ENCODE results near the gene HPCAL4. TPM values are rescaled to one million over a fixed set of nuclear protein-coding genes. Genes with fewer than 3 reads are reported as not detected.
A peak's percentile ranks its signal among the peaks of the same experiment; 100 is the strongest.

Gene HPCAL4
- total and polyA plus RNA-seq, 7 experiments from 2014 or later, result 2.9 to 49.0 (median 12.0) TPM

GRCh38 chr1:39679821-39680220 lies 11.4 kb downstream of the HPCAL4 start:
- intact Hi-C loops (cut with micrococcal nuclease), result loop anchor here in 1 of 2 donors (2.0 to 5.0 kb wide), 2 partner anchors 41 to 1678 kb away; no protein-coding TSS in a partner anchor
- Mint-ChIP-seq H3K27ac (peak overlapping the region in 4 of 9 donors; percentile 24 to 62 (median 50)), H3K36me3 (peaks cover 0 to 17% (median 3%) of the 10 kb centered on the region in 5 donors), H3K9me3 (peaks cover 0 to 2% (median 0%) of the 10 kb centered on the region in 11 donors), H3K4me3 (peak overlapping the region in 1 of 10 donors; percentile 61), H3K4me1 (peaks cover 10 to 41% (median 31%) of the 10 kb centered on the region in 7 donors), H3K27me3 (peaks cover 0 to 32% (median 13%) of the 10 kb centered on the region in 5 donors)
- H3K27ac ChIP-seq (ENCODE audit: low read depth, low read length), result no peak overlapping the region
- H3K27me3 ChIP-seq (ENCODE audit: control insufficient read depth in 2 of 2, insufficient read depth in 2 of 2, low read length in 2 of 2), result no peaks in the 10 kb centered on the region
- ATAC-seq (no peak), DNase-seq (no peak)
- peaks cover 0 to 33% of the 10 kb centered on the region in 2 donors for H3K4me1 ChIP-seq (ENCODE audit: control insufficient read depth in 2 of 2, insufficient read depth in 2 of 2, low read length in 2 of 2)
- H3K4me3 ChIP-seq (ENCODE audit: low read length), result no peak overlapping the region
- H3K36me3 ChIP-seq (ENCODE audit: control insufficient read depth in 2 of 3, insufficient read depth in 3 of 3, low read length in 3 of 3), result peaks cover 0 to 5% (median 0%) of the 10 kb centered on the region in 3 experiments
- ChIA-PET POLR2A (interaction anchor here (8.2 kb wide), 1 partner anchor 12 kb away, joined by 76 read pairs; the partner anchor contains the start of gene HPCAL4), CTCF (interaction anchor here (1.0 to 2.9 kb wide), 6 partner anchors 9 to 22 kb away, joined by 3 to 12 read pairs (median 4); no protein-coding TSS in a partner anchor)
- H3K9me3 ChIP-seq (ENCODE audit: control insufficient read depth in 2 of 3, low read length in 3 of 3), result no peaks in the 10 kb centered on the region

DNA sequence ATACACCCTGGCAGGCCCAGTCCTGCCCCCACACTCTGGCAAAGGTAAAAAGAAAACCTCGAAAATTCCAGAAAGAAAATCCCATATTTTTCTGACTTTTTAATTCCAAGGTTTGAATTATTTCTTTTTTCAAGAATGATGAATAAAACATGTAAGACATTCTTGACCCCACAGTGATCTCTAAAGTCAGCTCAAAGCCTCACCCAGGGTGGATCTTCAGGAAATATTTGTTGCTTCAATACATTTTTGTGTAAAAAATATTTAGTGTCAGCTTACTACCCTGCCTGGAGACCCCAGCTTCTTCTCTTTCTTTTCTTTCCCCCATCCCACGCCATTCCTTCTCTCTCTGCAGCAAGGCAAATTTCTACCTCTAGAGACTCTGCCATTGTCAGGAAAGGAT lies 12.3 kb downstream of the HPCAL4 start:
- ChIA-PET CTCF (interaction anchor here (1.2 to 2.9 kb wide), 3 partner anchors 13 to 21 kb away, joined by 3 to 12 read pairs (median 4); no protein-coding TSS in a partner anchor), POLR2A (interaction anchor here (1.0 to 8.2 kb wide), 2 partner anchors 13 to 22 kb away, joined by 3 to 76 read pairs; partner anchors contain the start of gene HPCAL4)
- Mint-ChIP-seq H3K27ac (peak overlapping the region in 4 of 9 donors; percentile 8 to 54 (median 32)), H3K9me3 (no peaks in the 10 kb centered on the region), H3K4me3 (no peak overlapping the region), H3K36me3 (peaks cover 0 to 15% (median 3%) of the 10 kb centered on the region in 5 donors), H3K4me1 (peaks cover 9 to 37% (median 27%) of the 10 kb centered on the region in 7 donors), H3K27me3 (peaks cover 0 to 33% (median 8%) of the 10 kb centered on the region in 5 donors)
- H3K4me1 ChIP-seq (ENCODE audit: control insufficient read depth in 2 of 2, insufficient read depth in 2 of 2, low read length in 2 of 2), result peaks cover 0 to 27% of the 10 kb centered on the region in 2 donors
- no peak for ATAC-seq
- H3K36me3 ChIP-seq (ENCODE audit: control insufficient read depth in 2 of 3, insufficient read depth in 3 of 3, low read length in 3 of 3), result peaks cover 0 to 5% (median 0%) of the 10 kb centered on the region in 3 experiments
- no peaks in the 10 kb centered on the region for H3K9me3 ChIP-seq (ENCODE audit: control insufficient read depth in 2 of 3, low read length in 3 of 3)
- H3K4me3 ChIP-seq (ENCODE audit: low read length), result no peak overlapping the region
- H3K27me3 ChIP-seq (ENCODE audit: control insufficient read depth in 2 of 2, insufficient read depth in 2 of 2, low read length in 2 of 2), result no peaks in the 10 kb centered on the region
- no peak overlapping the region for H3K27ac ChIP-seq (ENCODE audit: low read depth, low read length)
- intact Hi-C loops (cut with micrococcal nuclease), result no loop called here
- no peak for DNase-seq

- H3K27ac Mint-ChIP-seq, result peak overlapping the region in 2 of 9 donors; percentile 30 to 58
- CTCF ChIA-PET, result no interaction called here
Observed at GRCh38 chr1:39677645-39678044, 13.6 kb downstream of the HPCAL4 start.

GRCh38 chr1:39676948-39677548 lies 14.2 kb downstream of the HPCAL4 start:
- CTCF ChIA-PET, result interaction anchor here (0.6 to 1.7 kb wide), 2 partner anchors 9 to 23 kb away, joined by 4 to 5 read pairs; no protein-coding TSS in a partner anchor
- no peak overlapping the region for H3K4me3 ChIP-seq (ENCODE audit: low read length)
- no peak overlapping the region for H3K4me3 Mint-ChIP-seq

More at GRCh38 chr1:39677645-39678044, 13.6 kb downstream of the HPCAL4 start:
- Mint-ChIP-seq H3K4me1 (peaks cover 9 to 30% (median 21%) of the 10 kb centered on the region in 7 donors), H3K9me3 (no peaks in the 10 kb centered on the region), H3K36me3 (peaks cover 0 to 12% (median 0%) of the 10 kb centered on the region in 5 donors), H3K4me3 (no peak overlapping the region), H3K27me3 (peaks cover 0 to 39% (median 4%) of the 10 kb centered on the region in 5 donors)
- POLR2A ChIA-PET, result interaction anchor here (0.7 to 8.2 kb wide), 4 partner anchors 10 to 37 kb away, joined by 3 to 76 read pairs (median 3); partner anchors contain the start of gene HPCAL4
- H3K4me1 ChIP-seq (ENCODE audit: control insufficient read depth in 2 of 2, insufficient read depth in 2 of 2, low read length in 2 of 2), result peaks cover 0 to 26% of the 10 kb centered on the region in 2 donors
- ATAC-seq (no peak), DNase-seq (no peak)
- H3K36me3 ChIP-seq (ENCODE audit: control insufficient read depth in 2 of 3, insufficient read depth in 3 of 3, low read length in 3 of 3), result peaks cover 0 to 5% (median 0%) of the 10 kb centered on the region in 3 experiments
- no peak overlapping the region for H3K4me3 ChIP-seq (ENCODE audit: low read length)
- no peaks in the 10 kb centered on the region for H3K27me3 ChIP-seq (ENCODE audit: control insufficient read depth in 2 of 2, insufficient read depth in 2 of 2, low read length in 2 of 2)
- intact Hi-C loops (cut with micrococcal nuclease), result no loop called here
- no peak overlapping the region for H3K27ac ChIP-seq (ENCODE audit: low read depth, low read length)
- H3K9me3 ChIP-seq (ENCODE audit: control insufficient read depth in 2 of 3, low read length in 3 of 3), result no peaks in the 10 kb centered on the region

DNA sequence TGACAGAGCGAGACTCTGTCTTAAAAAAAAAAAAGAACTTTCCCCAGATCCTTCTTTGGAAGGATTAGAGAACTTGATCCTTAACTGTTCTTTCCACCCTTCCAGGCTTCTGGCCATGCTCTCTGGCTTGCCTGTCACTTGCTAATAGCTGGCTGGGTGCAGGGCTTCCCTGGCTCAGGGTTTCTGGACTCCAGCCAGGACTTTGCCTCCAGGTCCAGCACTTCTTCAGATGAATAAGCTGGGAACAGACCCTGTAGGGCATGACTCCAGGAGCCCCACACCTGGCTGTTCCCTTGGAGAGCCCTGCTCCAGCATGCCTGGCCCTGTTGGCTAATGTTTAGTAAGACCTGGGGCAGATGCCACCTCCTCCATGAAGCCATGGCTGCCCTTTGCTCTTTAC lies 16.0 kb downstream of the HPCAL4 start:
- no peaks in the 10 kb centered on the region for H3K9me3 ChIP-seq (ENCODE audit: control insufficient read depth in 2 of 3, low read length in 3 of 3)
- DNase-seq (no peak), ATAC-seq (no peak)
- Mint-ChIP-seq H3K9me3 (no peaks in the 10 kb centered on the region), H3K4me1 (peaks cover 5 to 16% (median 12%) of the 10 kb centered on the region in 7 donors), H3K27me3 (peaks cover 7 to 42% (median 9%) of the 10 kb centered on the region in 5 donors), H3K4me3 (no peak overlapping the region), H3K36me3 (peaks cover 0 to 9% (median 3%) of the 10 kb centered on the region in 5 donors), H3K27ac (no peak overlapping the region)
- ChIA-PET POLR2A (interaction anchor here (1.1 to 2.1 kb wide), 3 partner anchors 15 to 64 kb away, joined by 3 to 11 read pairs (median 4); partner anchors contain the start of genes HPCAL4 and PPIE), CTCF (interaction anchor here (0.6 to 6.8 kb wide), 4 partner anchors 21 to 66 kb away, joined by 5 to 32 read pairs (median 8); no protein-coding TSS in a partner anchor)
- no peak overlapping the region for H3K27ac ChIP-seq (ENCODE audit: low read depth, low read length)
- H3K36me3 ChIP-seq (ENCODE audit: control insufficient read depth in 2 of 3, insufficient read depth in 3 of 3, low read length in 3 of 3), result peaks cover 0 to 5% (median 0%) of the 10 kb centered on the region in 3 experiments
- peaks cover 0 to 18% of the 10 kb centered on the region in 2 donors for H3K4me1 ChIP-seq (ENCODE audit: control insufficient read depth in 2 of 2, insufficient read depth in 2 of 2, low read length in 2 of 2)
- no peak overlapping the region for H3K4me3 ChIP-seq (ENCODE audit: low read length)
- H3K27me3 ChIP-seq (ENCODE audit: control insufficient read depth in 2 of 2, insufficient read depth in 2 of 2, low read length in 2 of 2), result peaks cover 0 to 6% of the 10 kb centered on the region in 2 donors
- intact Hi-C loops (cut with micrococcal nuclease), result no loop called here

More at GRCh38 chr1:39676948-39677548, 14.2 kb downstream of the HPCAL4 start:
- H3K36me3 Mint-ChIP-seq, result peaks cover 0 to 9% (median 0%) of the 10 kb centered on the region in 5 donors
- peaks cover 8 to 27% (median 20%) of the 10 kb centered on the region in 7 donors for H3K4me1 Mint-ChIP-seq
- H3K27me3 ChIP-seq (ENCODE audit: control insufficient read depth in 2 of 2, insufficient read depth in 2 of 2, low read length in 2 of 2), result no peaks in the 10 kb centered on the region
- H3K27ac Mint-ChIP-seq, result peak overlapping the region in 1 of 9 donors; percentile 30
- peaks cover 0 to 5% (median 0%) of the 10 kb centered on the region in 3 experiments for H3K36me3 ChIP-seq (ENCODE audit: control insufficient read depth in 2 of 3, insufficient read depth in 3 of 3, low read length in 3 of 3)
- H3K9me3 ChIP-seq (ENCODE audit: control insufficient read depth in 2 of 3, low read length in 3 of 3), result no peaks in the 10 kb centered on the region
- H3K4me1 ChIP-seq (ENCODE audit: control insufficient read depth in 2 of 2, insufficient read depth in 2 of 2, low read length in 2 of 2), result peaks cover 0 to 25% of the 10 kb centered on the region in 2 donors
- intact Hi-C loops (cut with micrococcal nuclease), result no loop called here
- POLR2A ChIA-PET, result interaction anchor here (0.7 to 8.2 kb wide), 3 partner anchors 10 to 38 kb away, joined by 3 to 76 read pairs (median 3); partner anchors contain the start of gene HPCAL4
- H3K27ac ChIP-seq (ENCODE audit: low read depth, low read length), result no peak overlapping the region
- ATAC-seq, result no peak
- peaks cover 0 to 40% (median 0%) of the 10 kb centered on the region in 5 donors for H3K27me3 Mint-ChIP-seq
- no peaks in the 10 kb centered on the region for H3K9me3 Mint-ChIP-seq
- no peak for DNase-seq

DNA sequence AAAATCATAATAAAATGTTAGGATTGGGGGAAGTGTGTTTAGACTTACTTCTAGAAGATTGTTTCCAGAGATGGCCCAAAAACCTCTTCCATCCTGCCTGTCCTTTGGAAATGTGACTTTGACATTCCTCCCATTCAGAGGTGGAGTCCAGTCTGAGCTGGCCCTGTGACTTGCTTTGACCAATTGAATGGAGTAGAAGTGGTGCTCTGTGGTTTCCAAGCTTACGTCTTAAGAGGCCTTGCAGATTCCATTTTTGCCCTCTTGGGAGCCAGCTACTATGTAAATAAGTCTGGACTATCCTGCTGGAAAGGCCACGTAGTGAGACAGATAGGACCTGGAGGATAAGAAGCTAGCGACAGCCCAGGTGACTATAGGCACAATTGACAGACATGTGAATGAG lies 18.0 kb downstream of the HPCAL4 start:
- ATAC-seq (no peak), DNase-seq (no peak)
- POLR2A ChIA-PET, result interaction anchor here (0.9 to 3.2 kb wide), 5 partner anchors 8 to 65 kb away, joined by 3 to 16 read pairs (median 5); partner anchors contain the start of genes HPCAL4 and PPIE
- Mint-ChIP-seq H3K4me1 (peaks cover 5 to 12% (median 7%) of the 10 kb centered on the region in 7 donors), H3K4me3 (peak overlapping the region in 3 of 10 donors; percentile 48 to 79 (median 73)), H3K27ac (peak overlapping the region in 1 of 9 donors; percentile 46), H3K9me3 (peaks cover 0 to 2% (median 0%) of the 10 kb centered on the region in 11 donors), H3K27me3 (peaks cover 20 to 44% (median 28%) of the 10 kb centered on the region in 5 donors), H3K36me3 (peaks cover 0 to 4% (median 3%) of the 10 kb centered on the region in 5 donors)
- H3K27ac ChIP-seq (ENCODE audit: low read depth, low read length), result no peak overlapping the region
- H3K9me3 ChIP-seq (ENCODE audit: control insufficient read depth in 2 of 3, low read length in 3 of 3), result no peaks in the 10 kb centered on the region
- no peaks in the 10 kb centered on the region for H3K36me3 ChIP-seq (ENCODE audit: control insufficient read depth in 2 of 3, insufficient read depth in 3 of 3, low read length in 3 of 3)
- no peak overlapping the region for H3K4me3 ChIP-seq (ENCODE audit: low read length)
- intact Hi-C loops (cut with micrococcal nuclease), result no loop called here
- H3K27me3 ChIP-seq (ENCODE audit: control insufficient read depth in 2 of 2, insufficient read depth in 2 of 2, low read length in 2 of 2), result peaks cover 0 to 7% of the 10 kb centered on the region in 2 donors
- peaks cover 0 to 14% of the 10 kb centered on the region in 2 donors for H3K4me1 ChIP-seq (ENCODE audit: control insufficient read depth in 2 of 2, insufficient read depth in 2 of 2, low read length in 2 of 2)
- CTCF ChIA-PET, result interaction anchor here (0.8 to 7.3 kb wide), 17 partner anchors 8 to 70 kb away, joined by 3 to 45 read pairs (median 7); partner anchors contain the start of genes HPCAL4 and PPIE
